Measurements from ENCODE around the gene CIZ1.
"Not testable (repeated sequence)": the region's sequence is repeated elsewhere in the genome, so short reads cannot be mapped to it uniquely, and the experiment has no call there.

The CIZ1 gene

GRCh38 chr9:128144239-128145181, 46.9 kb downstream of the CIZ1 start:
- DNase-seq = no peak

GRCh38 chr9:128143525-128144238, 47.7 kb downstream of the CIZ1 start:
- no peak for DNase-seq

- no peak for DNase-seq
Observed at GRCh38 chr9:128142596-128142995, 48.8 kb downstream of the CIZ1 start.

- no peak for DNase-seq
Observed at GRCh38 chr9:128142061-128142460, 49.3 kb downstream of the CIZ1 start.

- no peak for DNase-seq
Observed at GRCh38 chr9:128141604-128142003, 49.8 kb downstream of the CIZ1 start.

- DNase-seq = no peak
Observed at GRCh38 chr9:128139621-128140020, 51.8 kb downstream of the CIZ1 start.

GRCh38 chr9:128138001-128138400, 53.4 kb downstream of the CIZ1 start:
- DNase-seq = no peak

GRCh38 chr9:128136816-128137793, 54.3 kb downstream of the CIZ1 start:
- DNase-seq = peak; percentile 44

- DNase-seq = not testable (repeated sequence)
Observed at GRCh38 chr9:128135561-128135960, 55.8 kb downstream of the CIZ1 start.

- not testable (repeated sequence) for DNase-seq
Observed at GRCh38 chr9:128132139-128132538, 59.2 kb downstream of the CIZ1 start.

GRCh38 chr9:128131346-128131745, 60.0 kb downstream of the CIZ1 start:
- DNase-seq = not testable (repeated sequence)

- DNase-seq = not testable (repeated sequence)
Observed at GRCh38 chr9:128130651-128131050, 60.7 kb downstream of the CIZ1 start.

- DNase-seq = peak; percentile 4
Observed at GRCh38 chr9:128129976-128130590, 61.3 kb downstream of the CIZ1 start.

- DNase-seq = no peak
Observed at GRCh38 chr9:128128836-128129590, 62.4 kb downstream of the CIZ1 start.

GRCh38 chr9:128127990-128128835, 63.2 kb downstream of the CIZ1 start:
- DNase-seq = peak; percentile 94

- DNase-seq = peak; percentile 91
Observed at GRCh38 chr9:128127568-128127989, 63.8 kb downstream of the CIZ1 start, which contains the start of gene PTGES2. Gene PTGES2, minus strand, starts transcription at chr9:128127729. Its CDS starts 12 bp downstream, at chr9:128127717.

GRCh38 chr9:128125580-128126354, 65.6 kb downstream of the CIZ1 start:
- DNase-seq = peak; percentile 32

GRCh38 chr9:128124873-128125579, 66.3 kb downstream of the CIZ1 start:
- peak; percentile 80 for DNase-seq

- no peak for DNase-seq
Observed at GRCh38 chr9:128124451-128124850, 66.9 kb downstream of the CIZ1 start.

Data from OCI-M1 (cell line).